ENCODE data around the gene RREB1.

DNA sequence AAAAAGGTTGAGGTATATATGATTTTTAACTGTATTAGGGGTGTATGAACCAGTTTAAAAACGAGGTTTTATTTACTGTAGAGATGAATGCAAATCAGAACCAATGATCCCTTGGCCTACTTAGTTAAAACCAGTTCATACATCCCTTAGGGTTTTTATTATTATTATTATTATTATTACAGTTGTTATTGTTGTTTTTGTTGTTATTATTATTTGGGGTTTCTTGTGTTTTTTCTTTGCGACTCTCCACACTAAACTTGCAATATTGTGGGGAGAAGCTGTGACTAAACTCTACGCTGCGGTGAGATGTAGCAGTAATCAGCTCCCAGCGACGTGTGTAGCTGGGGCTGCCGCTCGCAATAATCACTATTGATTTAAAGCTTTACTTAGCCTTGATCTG, 143.1 kb downstream of the RREB1 start:
- TF ChIP-seq, protein P1, sequence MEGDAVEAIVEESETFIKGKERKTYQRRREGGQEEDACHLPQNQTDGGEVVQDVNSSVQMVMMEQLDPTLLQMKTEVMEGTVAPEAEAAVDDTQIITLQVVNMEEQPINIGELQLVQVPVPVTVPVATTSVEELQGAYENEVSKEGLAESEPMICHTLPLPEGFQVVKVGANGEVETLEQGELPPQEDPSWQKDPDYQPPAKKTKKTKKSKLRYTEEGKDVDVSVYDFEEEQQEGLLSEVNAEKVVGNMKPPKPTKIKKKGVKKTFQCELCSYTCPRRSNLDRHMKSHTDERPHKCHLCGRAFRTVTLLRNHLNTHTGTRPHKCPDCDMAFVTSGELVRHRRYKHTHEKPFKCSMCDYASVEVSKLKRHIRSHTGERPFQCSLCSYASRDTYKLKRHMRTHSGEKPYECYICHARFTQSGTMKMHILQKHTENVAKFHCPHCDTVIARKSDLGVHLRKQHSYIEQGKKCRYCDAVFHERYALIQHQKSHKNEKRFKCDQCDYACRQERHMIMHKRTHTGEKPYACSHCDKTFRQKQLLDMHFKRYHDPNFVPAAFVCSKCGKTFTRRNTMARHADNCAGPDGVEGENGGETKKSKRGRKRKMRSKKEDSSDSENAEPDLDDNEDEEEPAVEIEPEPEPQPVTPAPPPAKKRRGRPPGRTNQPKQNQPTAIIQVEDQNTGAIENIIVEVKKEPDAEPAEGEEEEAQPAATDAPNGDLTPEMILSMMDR (IDR thresholded peaks at IDR 0.05) = no peak
- TF ChIP-seq POLR2A (IDR thresholded peaks at IDR 0.05) (no peak), EP300 (IDR thresholded peaks at IDR 0.05) (no peak)
